ENCODE measurements around the gene LBX2. TPM values are rescaled to one million over a fixed set of nuclear protein-coding genes. Genes with fewer than 3 reads are reported as not detected.

Gene LBX2
- total and polyA plus RNA-seq, 9 of the 15 experiments (the other 6 are each of a cell fraction or from before 2014, with no cell fraction given) = 0.39 to 6.2 (median 1.8) TPM; not detected in 1

- TF ChIP-seq CGGBP1 (CRISPR knock-in tag; IDR thresholded peaks at IDR 0.05) (no peak), KAT7 (CRISPR knock-in tag; IDR thresholded peaks at IDR 0.05; ENCODE audit: borderline replicate concordance) (peak; percentile 50; the same call in 1 of the 2 replicates), E2F4 (CRISPR knock-in tag; IDR thresholded peaks at IDR 0.05; ENCODE audit: low read depth) (no peak), IRF2 (CRISPR knock-in tag; IDR thresholded peaks at IDR 0.05) (no peak), EWSR1 (IDR thresholded peaks at IDR 0.05; ENCODE audit: borderline replicate concordance, low read depth, partially characterized antibody) (no peak), POLR2H (tag; IDR thresholded peaks at IDR 0.05; ENCODE audit: low read depth) (no peak; the same call in 1 of the 2 replicates), ETV6 (IDR thresholded peaks at IDR 0.05; ENCODE audit: borderline replicate concordance in 1 of 2, low read depth in 2 of 2, low read length in 1 of 2) (0 out of 4 replicates have a peak, but pooled peaks of 1 of the 2 experiments have one; percentile 39), ETV6 (CRISPR knock-in tag; IDR thresholded peaks at IDR 0.05; ENCODE audit: borderline replicate concordance) (no peak), JUNB (CRISPR knock-in tag; conservative IDR thresholded peaks at IDR 0.05) (no peak), CHD1 (IDR thresholded peaks at IDR 0.05; ENCODE audit: low read length) (no peak), ZZZ3 (IDR thresholded peaks at IDR 0.05) (0 out of 2 replicates have a peak, but pooled peaks have one; percentile 20), HLTF (IDR thresholded peaks at IDR 0.05) (no peak), ZNF57 (CRISPR knock-in tag; IDR thresholded peaks at IDR 0.05) (no peak), ELF4 (CRISPR knock-in tag; IDR thresholded peaks at IDR 0.05) (peak; percentile 84; the same call in 1 of the 2 replicates)
- TF ChIP-seq, protein P1, sequence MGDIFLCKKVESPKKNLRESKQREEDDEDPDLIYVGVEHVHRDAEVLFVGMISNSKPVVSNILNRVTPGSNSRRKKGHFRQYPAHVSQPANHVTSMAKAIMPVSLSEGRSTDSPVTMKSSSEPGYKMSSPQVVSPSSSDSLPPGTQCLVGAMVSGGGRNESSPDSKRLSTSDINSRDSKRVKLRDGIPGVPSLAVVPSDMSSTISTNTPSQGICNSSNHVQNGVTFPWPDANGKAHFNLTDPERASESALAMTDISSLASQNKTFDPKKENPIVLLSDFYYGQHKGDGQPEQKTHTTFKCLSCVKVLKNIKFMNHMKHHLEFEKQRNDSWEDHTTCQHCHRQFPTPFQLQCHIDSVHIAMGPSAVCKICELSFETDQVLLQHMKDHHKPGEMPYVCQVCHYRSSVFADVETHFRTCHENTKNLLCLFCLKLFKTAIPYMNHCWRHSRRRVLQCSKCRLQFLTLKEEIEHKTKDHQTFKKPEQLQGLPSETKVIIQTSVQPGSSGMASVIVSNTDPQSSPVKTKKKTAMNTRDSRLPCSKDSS (IDR thresholded peaks at IDR 0.05; ENCODE audit: low read depth, partially characterized antibody) = no peak
- TF ChIP-seq, protein P2, sequence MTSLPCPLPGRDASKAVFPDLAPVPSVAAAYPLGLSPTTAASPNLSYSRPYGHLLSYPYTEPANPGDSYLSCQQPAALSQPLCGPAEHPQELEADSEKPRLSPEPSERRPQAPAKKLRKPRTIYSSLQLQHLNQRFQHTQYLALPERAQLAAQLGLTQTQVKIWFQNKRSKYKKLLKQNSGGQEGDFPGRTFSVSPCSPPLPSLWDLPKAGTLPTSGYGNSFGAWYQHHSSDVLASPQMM (CRISPR knock-in tag; IDR thresholded peaks at IDR 0.05) = no peak
- TF ChIP-seq, protein P3, sequence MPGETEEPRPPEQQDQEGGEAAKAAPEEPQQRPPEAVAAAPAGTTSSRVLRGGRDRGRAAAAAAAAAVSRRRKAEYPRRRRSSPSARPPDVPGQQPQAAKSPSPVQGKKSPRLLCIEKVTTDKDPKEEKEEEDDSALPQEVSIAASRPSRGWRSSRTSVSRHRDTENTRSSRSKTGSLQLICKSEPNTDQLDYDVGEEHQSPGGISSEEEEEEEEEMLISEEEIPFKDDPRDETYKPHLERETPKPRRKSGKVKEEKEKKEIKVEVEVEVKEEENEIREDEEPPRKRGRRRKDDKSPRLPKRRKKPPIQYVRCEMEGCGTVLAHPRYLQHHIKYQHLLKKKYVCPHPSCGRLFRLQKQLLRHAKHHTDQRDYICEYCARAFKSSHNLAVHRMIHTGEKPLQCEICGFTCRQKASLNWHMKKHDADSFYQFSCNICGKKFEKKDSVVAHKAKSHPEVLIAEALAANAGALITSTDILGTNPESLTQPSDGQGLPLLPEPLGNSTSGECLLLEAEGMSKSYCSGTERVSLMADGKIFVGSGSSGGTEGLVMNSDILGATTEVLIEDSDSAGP (CRISPR knock-in tag; IDR thresholded peaks at IDR 0.05) = no peak; the same call in 1 of the 2 replicates
- TF ChIP-seq, protein P4, sequence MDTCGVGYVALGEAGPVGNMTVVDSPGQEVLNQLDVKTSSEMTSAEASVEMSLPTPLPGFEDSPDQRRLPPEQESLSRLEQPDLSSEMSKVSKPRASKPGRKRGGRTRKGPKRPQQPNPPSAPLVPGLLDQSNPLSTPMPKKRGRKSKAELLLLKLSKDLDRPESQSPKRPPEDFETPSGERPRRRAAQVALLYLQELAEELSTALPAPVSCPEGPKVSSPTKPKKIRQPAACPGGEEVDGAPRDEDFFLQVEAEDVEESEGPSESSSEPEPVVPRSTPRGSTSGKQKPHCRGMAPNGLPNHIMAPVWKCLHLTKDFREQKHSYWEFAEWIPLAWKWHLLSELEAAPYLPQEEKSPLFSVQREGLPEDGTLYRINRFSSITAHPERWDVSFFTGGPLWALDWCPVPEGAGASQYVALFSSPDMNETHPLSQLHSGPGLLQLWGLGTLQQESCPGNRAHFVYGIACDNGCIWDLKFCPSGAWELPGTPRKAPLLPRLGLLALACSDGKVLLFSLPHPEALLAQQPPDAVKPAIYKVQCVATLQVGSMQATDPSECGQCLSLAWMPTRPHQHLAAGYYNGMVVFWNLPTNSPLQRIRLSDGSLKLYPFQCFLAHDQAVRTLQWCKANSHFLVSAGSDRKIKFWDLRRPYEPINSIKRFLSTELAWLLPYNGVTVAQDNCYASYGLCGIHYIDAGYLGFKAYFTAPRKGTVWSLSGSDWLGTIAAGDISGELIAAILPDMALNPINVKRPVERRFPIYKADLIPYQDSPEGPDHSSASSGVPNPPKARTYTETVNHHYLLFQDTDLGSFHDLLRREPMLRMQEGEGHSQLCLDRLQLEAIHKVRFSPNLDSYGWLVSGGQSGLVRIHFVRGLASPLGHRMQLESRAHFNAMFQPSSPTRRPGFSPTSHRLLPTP (IDR thresholded peaks at IDR 0.05; ENCODE audit: borderline replicate concordance, extremely low read depth, insufficient read length) = no peak
Observed at GRCh38 chr2:74454654-74455511, 44.5 kb downstream of the LBX2 start, which contains the start of gene INO80B (continued).

Data from K562 (cell line).